B cell (primary cell): ENCODE measurements around the gene ATP11B. TPM values are rescaled to one million over a fixed set of nuclear protein-coding genes. Genes with fewer than 3 reads are reported as not detected.

Source experiments
- ATAC-seq: fragments of 200-7000 bp; cut with Tn5 transposase; one replicate; pipeline ENCODE4 v1.10.0; 2021; ENCODE audit warnings: low read depth, mild to moderate bottlenecking, moderate number of reproducible peaks, moderate library complexity
- CTCF ChIA-PET: fragments of 350-600 bp; sonication (Branson Sonifier 250); formaldehyde crosslinking; loops from one replicate; lab custom pipeline; 2021; ENCODE audit warnings: antibody characterized with exemption, inconsistent platforms; lab: Charles Lee
- POLR2A ChIA-PET: fragments of 350-600 bp; sonication (Branson Sonifier 250); formaldehyde crosslinking; loops from one replicate; lab custom pipeline; 2021; ENCODE audit warnings: antibody characterized with exemption; lab: Charles Lee
- DNase-seq: peaks from one replicate; pipeline ENCODE4 v3.0.0; 2013
- H2AFZ ChIP-seq: 2 replicates; pipeline ENCODE4 v1.6.1; 2012; ENCODE audit warnings: mild to moderate bottlenecking, low read depth, low read length; ENCODE audit not compliant: insufficient read depth, poor library complexity, severe bottlenecking
- H3K27ac ChIP-seq, 2 donors: 1 replicate in 1 of 2; 2 replicates in 1 of 2; pipeline ENCODE4 v1.5.1; 2012 to 2013; ENCODE audit warnings: low read length in 2 of 2, mild to moderate bottlenecking in 2 of 2, moderate library complexity in 1 of 2
- H3K27me3 ChIP-seq, 4 experiments: fragments of 200-600 bp in 1 of 4; sonication (generic) in 1 of 4; replicated peaks in 1 of 4; 1 replicate in 2 of 4; 2 replicates in 2 of 4; pipeline versions ENCODE4 v1.6.1 to v1.7.0; 2013 to 2016; ENCODE audit warnings: low read length in 3 of 4, mild to moderate bottlenecking in 2 of 4, mixed read lengths in 1 of 4, moderate library complexity in 1 of 4; ENCODE audit not compliant: insufficient read depth in 4 of 4, control insufficient read depth in 3 of 4; ENCODE audit errors: control extremely low read depth in 1 of 4
- H3K36me3 ChIP-seq, 2 experiments: replicated peaks in 1 of 2; 1 replicate in 1 of 2; 2 replicates in 1 of 2; pipeline versions ENCODE4 v1.6.1 to v1.7.1; 2013; ENCODE audit warnings: low read length in 1 of 2; ENCODE audit not compliant: insufficient read depth in 2 of 2, control insufficient read depth in 1 of 2; ENCODE audit errors: control extremely low read depth in 1 of 2, extremely low read depth in 1 of 2
- H3K4me1 ChIP-seq, 2 donors: fragments of 200-600 bp in 1 of 2; sonication (generic) in 1 of 2; 1 replicate in 1 of 2; 2 replicates in 1 of 2; pipeline versions ENCODE4 v1.5.1 to v1.6.1; 2013 to 2017; ENCODE audit warnings: low read length in 2 of 2; ENCODE audit not compliant: control insufficient read depth in 2 of 2, insufficient read depth in 2 of 2
- H3K4me2 ChIP-seq: replicated peaks from 2 replicates; pipeline ENCODE3; 2012; ENCODE audit warnings: mild to moderate bottlenecking, low read depth, low read length; ENCODE audit not compliant: poor library complexity, severe bottlenecking
- H3K4me3 ChIP-seq, 5 experiments: fragments of 200-600 bp in 1 of 5; sonication (generic) in 1 of 5; 1 replicate in 3 of 5; 2 replicates in 2 of 5; pipeline versions ENCODE4 v1.5.1 to v1.7.0; 2011 to 2016; ENCODE audit warnings: low read length in 4 of 5, mild to moderate bottlenecking in 4 of 5, low read depth in 2 of 5, control low read depth in 1 of 5, moderate library complexity in 1 of 5; ENCODE audit not compliant: insufficient read depth in 1 of 5; ENCODE audit errors: control extremely low read depth in 1 of 5, extremely low read depth in 1 of 5
- H3K79me2 ChIP-seq: fragments of 200-600 bp; sonication (generic); one replicate; pipeline ENCODE4 v1.6.0; 2016; ENCODE audit warnings: low read length; ENCODE audit not compliant: control insufficient read depth, insufficient read depth
- H3K9ac ChIP-seq: fragments of 200-600 bp; sonication (generic); 2 replicates; pipeline ENCODE4 v1.6.1; 2017; ENCODE audit warnings: mild to moderate bottlenecking, low read length, moderate library complexity
- H3K9me3 ChIP-seq, 3 donors: one replicate each; pipeline versions ENCODE4 v1.6.1 to v1.7.1; 2013; ENCODE audit warnings: low read length in 2 of 3; ENCODE audit not compliant: control insufficient read depth in 2 of 3, insufficient read depth in 1 of 3; ENCODE audit errors: control extremely low read depth in 1 of 3
- H4K20me1 ChIP-seq: 2 replicates; pipeline ENCODE4 v1.6.0; 2012; ENCODE audit warnings: mild to moderate bottlenecking, low read length; ENCODE audit not compliant: insufficient read depth, control insufficient read depth, poor library complexity, severe bottlenecking
- H3K27ac Mint-ChIP-seq: one replicate; pipeline ENCODE4 v1.8.0; 2021; ENCODE audit warnings: mixed read lengths
- H3K27me3 Mint-ChIP-seq: one replicate; pipeline ENCODE4 v1.8.0; 2021; ENCODE audit warnings: mixed read lengths
- H3K4me1 Mint-ChIP-seq: one replicate; pipeline ENCODE4 v1.8.0; 2021; ENCODE audit warnings: mixed read lengths
- H3K4me3 Mint-ChIP-seq: one replicate; pipeline ENCODE4 v1.8.0; 2021; ENCODE audit warnings: mixed read lengths
- H3K9me3 Mint-ChIP-seq: one replicate; pipeline ENCODE4 v1.8.0; 2022; ENCODE audit warnings: mixed read lengths; ENCODE audit not compliant: insufficient read depth
- EZH2 ChIP-seq: IDR thresholded peaks from 2 replicates; pipeline ENCODE4 v1.6.1; 2012; ENCODE audit warnings: borderline replicate concordance, low read depth, mild to moderate bottlenecking, moderate library complexity, low read length; ENCODE audit not compliant: insufficient read depth, poor library complexity, severe bottlenecking
- WGBS: methylation state at CpG from one replicate; pipeline ENCODE4 v1.1.5; 2013; ENCODE audit warnings: missing lambda C conversion rate; ENCODE audit not compliant: insufficient coverage; 5-methylcytosine and 5-hydroxymethylcytosine counted together
- intact Hi-C: fragments of 100-400 bp; cut with micrococcal nuclease; formaldehyde crosslinking; loops from one replicate; pipeline ENCODE4 v1.10.0; 2022
- polyA plus RNA-seq: library from polyadenylated mRNA; depleted of rRNA; stranded (reverse); fragments of >200 nt; gene quantifications from 2 replicates; pipeline ENCODE4 v1.2.3, GENCODE V29; 2012
- total RNA-seq, 2 donors: library from RNA; stranded (reverse); fragments of 120-200 nt in 1 of 2; gene quantifications; 1 replicate in 1 of 2; 2 replicates in 1 of 2; pipeline versions ENCODE4 v1.2.3 to v1.2.4, GENCODE V29; 2013 to 2022
- TF ChIP-seq, protein P1 (sequence below): fragments of 200-600 bp; IDR thresholded peaks from one replicate; pipeline ENCODE4 v1.8.0; 2022; ENCODE audit warnings: antibody characterized with exemption, mild to moderate bottlenecking

Gene ATP11B
- total and polyA plus RNA-seq, 2 donors (not counting 1 experiment from before 2014, with no cell fraction given), result 14.0 to 81.9 TPM

- Mint-ChIP-seq H3K9me3 (peaks cover 3% of the 10 kb centered on the region), H3K27ac (no peak overlapping the region), H3K27me3 (no peaks in the 10 kb centered on the region), H3K4me1 (peaks cover 18% of the 10 kb centered on the region), H3K4me3 (no peak overlapping the region)
- WGBS, result no CpG with 5 or more reads among the region's 4 CpGs
- Histone ChIP-seq H2AFZ (no peak overlapping the region), H3K27me3 (no peaks in the 10 kb centered on the region), H3K79me2 (no peaks in the 10 kb centered on the region), H3K4me2 (no peak overlapping the region), H4K20me1 (no peaks in the 10 kb centered on the region), H3K9me3 (peaks cover 5 to 8% (median 7%) of the 10 kb centered on the region in 3 donors), H3K27ac (no peak overlapping the region), H3K4me3 (no peak overlapping the region), H3K36me3 (no peaks in the 10 kb centered on the region), H3K4me1 (peaks cover 4 to 7% of the 10 kb centered on the region in 2 donors), H3K9ac (no peak overlapping the region)
- TF ChIP-seq EZH2, result no peak
- TF ChIP-seq, protein P1, sequence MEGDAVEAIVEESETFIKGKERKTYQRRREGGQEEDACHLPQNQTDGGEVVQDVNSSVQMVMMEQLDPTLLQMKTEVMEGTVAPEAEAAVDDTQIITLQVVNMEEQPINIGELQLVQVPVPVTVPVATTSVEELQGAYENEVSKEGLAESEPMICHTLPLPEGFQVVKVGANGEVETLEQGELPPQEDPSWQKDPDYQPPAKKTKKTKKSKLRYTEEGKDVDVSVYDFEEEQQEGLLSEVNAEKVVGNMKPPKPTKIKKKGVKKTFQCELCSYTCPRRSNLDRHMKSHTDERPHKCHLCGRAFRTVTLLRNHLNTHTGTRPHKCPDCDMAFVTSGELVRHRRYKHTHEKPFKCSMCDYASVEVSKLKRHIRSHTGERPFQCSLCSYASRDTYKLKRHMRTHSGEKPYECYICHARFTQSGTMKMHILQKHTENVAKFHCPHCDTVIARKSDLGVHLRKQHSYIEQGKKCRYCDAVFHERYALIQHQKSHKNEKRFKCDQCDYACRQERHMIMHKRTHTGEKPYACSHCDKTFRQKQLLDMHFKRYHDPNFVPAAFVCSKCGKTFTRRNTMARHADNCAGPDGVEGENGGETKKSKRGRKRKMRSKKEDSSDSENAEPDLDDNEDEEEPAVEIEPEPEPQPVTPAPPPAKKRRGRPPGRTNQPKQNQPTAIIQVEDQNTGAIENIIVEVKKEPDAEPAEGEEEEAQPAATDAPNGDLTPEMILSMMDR, result no peak
- intact Hi-C loops, result no loop called here
- DNase-seq, result no peak
- ChIA-PET CTCF (interaction anchor here (1.5 kb wide), 1 partner anchor 12 kb away, joined by 3 read pairs; no protein-coding TSS in a partner anchor), POLR2A (no interaction called here)
- no peak for ATAC-seq
These were observed 143.1 kb downstream of the ATP11B start for GRCh38 chr3:182936239-182936917.

DNA sequence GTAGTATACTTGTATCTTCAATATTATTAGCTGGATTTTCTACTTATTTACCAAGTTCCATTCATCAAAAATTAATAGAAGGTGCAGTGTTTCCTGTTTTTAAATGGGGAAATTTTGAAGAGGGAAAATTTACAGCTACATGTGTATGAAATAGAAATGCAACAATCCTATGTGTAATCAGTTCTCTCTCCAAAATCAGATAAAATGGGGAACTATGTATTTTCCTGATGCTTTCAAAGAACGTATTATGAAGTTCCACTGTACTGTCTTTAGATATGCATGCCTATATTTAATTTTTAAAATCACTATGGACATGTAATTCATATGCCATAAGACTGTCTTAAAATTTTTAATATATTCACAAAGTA lies 143.6 kb downstream of the ATP11B start:
- CTCF ChIA-PET, result interaction anchor here (1.5 kb wide), 1 partner anchor 12 kb away, joined by 3 read pairs; no protein-coding TSS in a partner anchor
- Histone ChIP-seq H3K4me1 (peaks cover 4 to 7% of the 10 kb centered on the region in 2 donors), H3K36me3 (no peaks in the 10 kb centered on the region), H3K4me2 (no peak overlapping the region), H3K27ac (no peak overlapping the region), H3K9ac (no peak overlapping the region), H3K27me3 (no peaks in the 10 kb centered on the region), H3K79me2 (no peaks in the 10 kb centered on the region), H3K9me3 (peaks cover 3 to 6% (median 5%) of the 10 kb centered on the region in 3 donors), H4K20me1 (no peaks in the 10 kb centered on the region), H3K4me3 (no peak overlapping the region), H2AFZ (no peak overlapping the region)
- no peak for ATAC-seq
- intact Hi-C loops, result no loop called here
- Mint-ChIP-seq H3K4me1 (peaks cover 18% of the 10 kb centered on the region), H3K27me3 (no peaks in the 10 kb centered on the region), H3K9me3 (peaks cover 3% of the 10 kb centered on the region), H3K4me3 (no peak overlapping the region), H3K27ac (no peak overlapping the region)
- no peak for DNase-seq
- POLR2A ChIA-PET, result no interaction called here
- whole genome bisulfite sequencing, result no CpG with 5 or more reads among the region's 1 CpG
- TF ChIP-seq EZH2, result no peak
- TF ChIP-seq, protein P1, result no peak
